Gastroesophageal sphincter (tissue), 4 donors: ENCODE measurements around the gene KLC3. TPM values are rescaled to one million over a fixed set of nuclear protein-coding genes. Genes with fewer than 3 reads are reported as not detected.

Source experiments
- ATAC-seq: fragments of 150-250 bp; one replicate; pipeline ENCODE4 v1.9.1; 2016; ENCODE audit warnings: mild to moderate bottlenecking, moderate library complexity
- H3K27ac ChIP-seq, 4 donors: fragments of 200-600 bp; sonication (generic) in 3 of 4; 1 replicate in 3 of 4; 2 replicates in 1 of 4; pipeline ENCODE4 v1.5.1; 2016 to 2019
- H3K27me3 ChIP-seq: fragments of 200-600 bp; sonication (generic); one replicate; pipeline ENCODE4 v1.5.1; 2019
- H3K36me3 ChIP-seq, 2 donors: fragments of 200-600 bp; sonication (generic); one replicate each; pipeline ENCODE4 v1.5.1; 2019; ENCODE audit warnings: control low read depth in 1 of 2
- H3K4me1 ChIP-seq, 3 donors: fragments of 200-600 bp; sonication (generic); 1 replicate in 2 of 3; 2 replicates in 1 of 3; pipeline ENCODE4 v1.5.1; 2016 to 2019; ENCODE audit warnings: control low read depth in 2 of 3
- H3K4me3 ChIP-seq, 2 donors: fragments of 200-600 bp; sonication (generic); one replicate each; pipeline ENCODE4 v1.5.1; 2019; ENCODE audit warnings: mild to moderate bottlenecking in 1 of 2, moderate library complexity in 1 of 2
- H3K9me3 ChIP-seq, 3 donors: fragments of 200-600 bp; sonication (generic); one replicate each; pipeline ENCODE4 v1.5.1; 2017 to 2019; ENCODE audit warnings: control low read depth in 2 of 3
- CTCF ChIP-seq, 4 experiments: fragments of 200-600 bp in 2 of 4; fragments of 450-650 bp in 2 of 4; sonication (generic) in 1 of 4; IDR thresholded peaks; one replicate each; pipeline ENCODE4 v1.5.1; 2017 to 2019; ENCODE audit warnings: antibody characterized with exemption in 4 of 4, mild to moderate bottlenecking in 2 of 4, moderate library complexity in 2 of 4
- EP300 ChIP-seq: sonication (generic); formaldehyde crosslinking; IDR thresholded peaks from one replicate; pipeline ENCODE4 v1.6.1; 2017; ENCODE audit warnings: antibody characterized with exemption, mild to moderate bottlenecking
- POLR2A ChIP-seq, 2 donors: fragments of 450-650 bp; IDR thresholded peaks; one replicate each; pipeline ENCODE4 v1.6.1; 2017; ENCODE audit warnings: antibody characterized with exemption in 2 of 2, mild to moderate bottlenecking in 2 of 2, moderate library complexity in 1 of 2
- POLR2AphosphoS5 ChIP-seq: sonication (generic); formaldehyde crosslinking; IDR thresholded peaks from one replicate; pipeline ENCODE4 v1.6.1; 2017; ENCODE audit warnings: antibody characterized with exemption
- WGBS, 2 donors: methylation state at CpG; one replicate each; pipeline ENCODE4 v1.1.5; 2018; ENCODE audit warnings: low coverage in 1 of 2; 5-methylcytosine and 5-hydroxymethylcytosine counted together
- total RNA-seq, 4 donors: library from RNA; depleted of rRNA; stranded (reverse); fragments of >200 nt; gene quantifications; one replicate each; pipeline ENCODE4 v1.1.0, GENCODE V29; 2016

The KLC3 gene
- total RNA-seq, 4 donors from 2014 or later = 1.3 TPM; not detected in 3

- Histone ChIP-seq H3K27ac (no peak overlapping the region), H3K27me3 (peaks cover 78% of the 10 kb centered on the region), H3K4me3 (no peak overlapping the region), H3K9me3 (no peaks in the 10 kb centered on the region), H3K4me1 (peaks cover 0 to 10% (median 5%) of the 10 kb centered on the region in 3 donors), H3K36me3 (no peaks in the 10 kb centered on the region)
- TF ChIP-seq EP300 (no peak), POLR2A (IDR thresholded peaks at IDR 0.05) (no peak), POLR2AphosphoS5 (no peak), CTCF (IDR thresholded peaks at IDR 0.05) (no peak)
- ATAC-seq = no peak
- 60 to 75% methylated on average over 1 to 2 of the region's 15 CpGs for WGBS, 2 donors
These were observed 4.3 kb downstream of the KLC3 start for GRCh38 chr19:45344621-45345505.

GRCh38 chr19:45345506-45345860, 4.9 kb downstream of the KLC3 start:
- peaks cover 0 to 3% of the 10 kb centered on the region in 2 donors for H3K36me3 ChIP-seq
- no peak for ATAC-seq
- TF ChIP-seq EP300 (no peak), POLR2A (IDR thresholded peaks at IDR 0.05) (no peak), POLR2AphosphoS5 (no peak), CTCF (IDR thresholded peaks at IDR 0.05) (no peak)
- WGBS, 2 donors = 73% methylated on average over 6 of the region's 15 CpGs; no CpG with 5 or more reads in 1 of the 2 donors
- peaks cover 72% of the 10 kb centered on the region for H3K27me3 ChIP-seq
- no peak overlapping the region for H3K27ac ChIP-seq
- no peaks in the 10 kb centered on the region for H3K9me3 ChIP-seq
- peaks cover 0 to 7% (median 4%) of the 10 kb centered on the region in 3 donors for H3K4me1 ChIP-seq
- no peak overlapping the region for H3K4me3 ChIP-seq

- 27% methylated on average over 3 of the region's 27 CpGs; no CpG with 5 or more reads in 1 of the 2 donors for WGBS, 2 donors
- TF ChIP-seq POLR2AphosphoS5 = no peak
- no peak for TF ChIP-seq CTCF (IDR thresholded peaks at IDR 0.05)
- TF ChIP-seq EP300 = no peak
- no peak for TF ChIP-seq POLR2A (IDR thresholded peaks at IDR 0.05)
- Histone ChIP-seq H3K9me3 (no peaks in the 10 kb centered on the region), H3K27ac (no peak overlapping the region), H3K36me3 (peaks cover 0 to 12% of the 10 kb centered on the region in 2 donors), H3K4me1 (no peaks in the 10 kb centered on the region), H3K27me3 (peaks cover 62% of the 10 kb centered on the region), H3K4me3 (no peak overlapping the region)
- no peak for ATAC-seq
These were observed 5.9 kb downstream of the KLC3 start for GRCh38 chr19:45346449-45346848.

GRCh38 chr19:45347570-45348366, 7.2 kb downstream of the KLC3 start:
- 17% methylated on average over 2 of the region's 25 CpGs; no CpG with 5 or more reads in 1 of the 2 donors for WGBS, 2 donors
- Histone ChIP-seq H3K4me1 (no peaks in the 10 kb centered on the region), H3K27ac (no peak overlapping the region), H3K36me3 (peaks cover 0 to 26% of the 10 kb centered on the region in 2 donors), H3K27me3 (peaks cover 49% of the 10 kb centered on the region), H3K9me3 (no peaks in the 10 kb centered on the region), H3K4me3 (no peak overlapping the region)
- TF ChIP-seq EP300 (no peak), POLR2AphosphoS5 (no peak), POLR2A (IDR thresholded peaks at IDR 0.05) (no peak), CTCF (IDR thresholded peaks at IDR 0.05) (no peak)
- no peak for ATAC-seq
